GM10266 (cell line): Measurements from ENCODE around the gene C16orf74.
A peak's percentile ranks its signal among the peaks of the same experiment; 100 is the strongest.

ENCODE experiments used
- DNase-seq: peaks from one replicate; pipeline ENCODE4 v3.0.0; 2012; ENCODE audit errors: extremely low spot score
- CTCF ChIP-seq: IDR thresholded peaks from 2 replicates; pipeline ENCODE4 v1.5.1; 2012; ENCODE audit warnings: mild to moderate bottlenecking, low read depth; ENCODE audit not compliant: control insufficient read depth, insufficient read depth; ENCODE audit errors: missing control alignments

The C16orf74 gene

GRCh38 chr16:85695196-85696128 lies 55.4 kb downstream of the C16orf74 start:
- TF ChIP-seq CTCF, result no peak
- DNase-seq, result no peak

DNA sequence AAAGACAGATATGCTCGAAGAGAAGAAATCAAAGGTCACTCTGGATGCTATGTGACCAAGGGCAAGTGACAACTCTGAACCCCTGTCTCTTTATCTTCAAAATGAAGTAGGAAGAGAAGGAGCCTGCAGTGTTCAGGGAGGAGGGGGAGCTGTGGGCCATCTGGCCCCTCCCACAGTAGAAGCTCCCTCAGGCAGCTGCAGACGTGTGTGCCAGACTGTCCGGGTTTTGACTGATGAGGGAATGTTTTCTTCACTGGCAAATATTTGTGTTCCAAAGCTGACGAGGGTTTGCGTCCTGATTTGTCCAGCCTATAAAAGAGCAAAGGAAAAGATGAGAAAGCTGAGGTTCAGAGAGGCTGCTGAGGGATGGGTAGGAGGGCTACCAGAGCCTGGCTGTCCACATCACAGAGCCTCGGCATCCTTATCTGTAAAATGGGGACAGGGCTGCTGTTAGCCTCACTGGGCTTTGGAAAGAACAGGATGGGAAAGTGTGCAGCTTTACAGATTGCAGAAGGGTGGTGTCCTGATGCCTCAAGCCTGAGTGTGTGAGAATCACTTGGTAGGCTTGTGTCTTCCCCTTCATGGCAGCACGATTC lies 60.3 kb downstream of the C16orf74 start:
- DNase-seq, result no peak
- TF ChIP-seq CTCF, result no peak

DNA sequence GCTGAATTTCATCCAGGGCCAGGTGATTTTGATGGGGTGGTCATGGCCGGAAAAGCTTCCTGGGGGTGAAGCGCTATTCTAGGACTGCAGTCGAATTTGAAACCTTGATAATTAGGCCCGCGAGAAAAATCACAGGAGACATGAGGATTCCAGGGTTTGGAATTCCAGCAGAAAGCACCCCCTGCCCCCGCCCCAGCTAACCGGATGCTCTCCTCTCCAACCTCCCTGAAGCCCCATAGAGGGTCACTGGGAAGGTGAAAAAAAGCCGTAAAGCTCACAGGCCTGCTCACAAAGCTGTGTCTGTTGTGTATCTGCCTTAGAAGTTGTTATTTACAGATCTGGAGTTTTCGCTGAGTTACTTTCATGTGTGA lies 61.0 kb downstream of the C16orf74 start:
- no peak for TF ChIP-seq CTCF
- DNase-seq, result no peak

GRCh38 chr16:85689285-85689949 lies 61.5 kb downstream of the C16orf74 start:
- no peak for DNase-seq
- TF ChIP-seq CTCF, result no peak

- no peak for TF ChIP-seq CTCF
- DNase-seq, result peak; percentile 100
Observed at GRCh38 chr16:85688586-85689284, 62.2 kb downstream of the C16orf74 start, which contains the start of gene GINS2. GINS2 (minus strand) TSS chr16:85688954; CDS start chr16:85688898, 56 bp downstream.

DNA sequence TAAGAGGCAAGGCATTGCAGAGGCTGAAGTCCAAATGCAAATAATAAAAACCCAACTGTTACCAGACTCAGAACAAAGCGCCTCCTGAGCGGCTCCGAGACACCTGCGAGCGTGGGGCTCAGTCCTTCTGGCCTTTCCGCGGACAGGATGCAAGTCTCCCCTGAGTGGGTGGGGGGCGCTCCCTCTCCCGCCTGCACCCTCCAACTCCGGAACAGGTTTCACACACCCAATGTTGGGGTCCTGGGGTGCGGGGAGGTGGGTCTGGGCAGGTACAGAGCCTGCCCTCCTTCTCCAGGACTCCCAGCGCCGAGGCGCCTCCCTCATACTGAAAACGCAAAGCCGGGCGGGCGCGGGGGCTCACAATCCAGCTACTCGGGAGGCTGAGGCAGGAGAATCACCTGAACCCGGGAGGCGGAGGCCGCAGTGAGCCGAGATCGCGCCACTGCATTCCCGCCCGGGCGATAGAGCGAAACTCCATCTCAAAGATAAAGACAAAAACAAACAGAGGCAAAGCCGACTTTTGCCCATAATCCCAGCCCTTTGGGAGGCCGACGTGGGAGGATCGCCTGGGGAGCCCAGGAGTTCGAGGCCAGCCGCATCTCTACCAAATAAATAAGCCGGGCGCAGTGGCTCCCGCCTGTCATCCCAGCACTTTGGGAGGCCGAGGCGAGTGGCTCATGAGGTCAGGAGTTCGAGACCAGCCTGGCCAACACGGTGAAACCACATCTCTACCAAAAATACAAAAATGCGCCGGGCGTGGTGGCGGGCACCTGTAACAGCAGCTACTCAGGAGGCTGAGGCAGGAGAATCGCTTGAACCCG lies 63.0 kb downstream of the C16orf74 start:
- TF ChIP-seq CTCF, result no peak
- no peak for DNase-seq
